ENCODE data around the gene AP5Z1.

DNA sequence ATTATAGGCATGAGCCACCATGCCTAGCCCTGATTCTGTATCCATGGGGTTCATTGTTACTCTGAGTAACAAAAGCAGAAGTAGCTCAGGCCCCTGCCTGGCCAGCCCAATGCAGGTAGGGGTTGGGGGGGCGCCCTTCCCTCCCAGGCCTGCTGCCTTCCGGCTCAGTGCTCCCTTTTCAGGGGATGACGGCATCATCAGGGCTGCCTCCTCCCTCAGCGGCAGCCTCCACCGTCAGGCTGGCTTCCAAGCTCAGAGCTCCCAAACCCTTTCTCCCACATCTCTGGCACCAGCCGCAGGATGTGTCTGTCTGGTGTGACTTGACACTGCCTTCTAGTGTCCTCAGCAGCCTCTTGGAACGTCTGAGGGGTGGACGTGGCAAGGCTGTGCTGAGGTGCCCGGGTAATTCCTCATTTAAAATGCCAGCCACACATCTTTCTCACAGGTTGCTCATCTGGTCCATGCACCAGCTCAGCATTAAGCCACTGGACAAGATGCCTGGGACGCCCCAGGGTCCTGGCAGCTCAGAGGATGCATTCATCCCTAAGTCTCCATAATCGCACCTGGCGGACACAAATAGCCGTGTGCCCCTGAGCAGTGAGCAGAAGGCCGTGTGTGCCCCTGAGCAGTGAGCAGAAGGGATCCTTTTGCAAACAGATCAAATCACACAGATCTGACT lies 48.2 kb downstream of the AP5Z1 start:
- TF ChIP-seq CTCF (IDR thresholded peaks at IDR 0.05) (no peak), POLR2A (IDR thresholded peaks at IDR 0.05) (no peak)

Data from vagina (tissue), 2 donors.